ENCODE results near the gene PRG3.

Gene PRG3

DNA sequence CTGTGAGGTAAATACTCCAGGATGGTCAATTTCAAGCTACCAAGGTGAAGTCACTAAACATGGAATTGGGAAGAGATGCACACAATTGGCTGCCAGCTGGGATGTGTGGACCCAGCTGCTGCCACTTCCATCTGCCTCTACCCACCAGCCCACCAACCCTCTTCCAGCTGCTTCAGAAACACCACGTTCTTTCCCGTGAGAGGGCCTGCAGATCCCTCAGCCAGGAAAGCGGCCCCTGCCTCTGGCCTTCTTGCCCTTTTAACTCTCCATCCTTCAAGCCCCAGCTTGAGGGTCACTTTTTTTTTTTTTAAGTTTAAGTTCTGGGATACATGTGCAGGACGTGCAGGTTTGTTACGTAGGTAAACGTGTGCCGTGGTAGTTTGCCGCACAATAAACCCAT lies 20.0 kb downstream of the PRG3 start:
- 94% methylated on average over 4 of the region's 8 CpGs for WGBS (ENCODE audit: insufficient coverage)
- ChIA-PET POLR2A (no interaction called here), CTCF (interaction anchor here (0.9 to 2.0 kb wide), 6 partner anchors 9 to 93 kb away, joined by 3 to 6 read pairs (median 4); no protein-coding TSS in a partner anchor)
- H3K27me3 ChIP-seq (replicated peaks in 2 of 5; ENCODE audit: control insufficient read depth in 4 of 5, insufficient read depth in 5 of 5, low read length in 4 of 5): no peaks in the 10 kb centered on the region
- peaks cover 7 to 52% (median 24%) of the 10 kb centered on the region in 4 experiments for H3K4me1 ChIP-seq (ENCODE audit: control extremely low read depth in 1 of 4, control insufficient read depth in 4 of 4, insufficient read depth in 4 of 4, low read length in 3 of 4)
- H3K4me3 ChIP-seq (ENCODE audit: control insufficient read depth in 1 of 7, extremely low read depth in 1 of 7, insufficient read depth in 4 of 7, low read depth in 2 of 7, low read length in 6 of 7): no peak overlapping the region
- no peak overlapping the region for H3K27ac ChIP-seq (ENCODE audit: insufficient read depth in 1 of 2, low read depth in 1 of 2, low read length in 2 of 2, poor library complexity in 1 of 2, severe bottlenecking in 2 of 2)
- no peaks in the 10 kb centered on the region for H3K36me3 ChIP-seq (ENCODE audit: control insufficient read depth in 4 of 4, insufficient read depth in 4 of 4, low read length in 3 of 4)
- no peak for DNase-seq
- no peaks in the 10 kb centered on the region for H3K9me3 ChIP-seq (ENCODE audit: control extremely low read depth in 1 of 5, control insufficient read depth in 4 of 5, insufficient read depth in 2 of 5, low read depth in 1 of 5, low read length in 4 of 5)

DNA sequence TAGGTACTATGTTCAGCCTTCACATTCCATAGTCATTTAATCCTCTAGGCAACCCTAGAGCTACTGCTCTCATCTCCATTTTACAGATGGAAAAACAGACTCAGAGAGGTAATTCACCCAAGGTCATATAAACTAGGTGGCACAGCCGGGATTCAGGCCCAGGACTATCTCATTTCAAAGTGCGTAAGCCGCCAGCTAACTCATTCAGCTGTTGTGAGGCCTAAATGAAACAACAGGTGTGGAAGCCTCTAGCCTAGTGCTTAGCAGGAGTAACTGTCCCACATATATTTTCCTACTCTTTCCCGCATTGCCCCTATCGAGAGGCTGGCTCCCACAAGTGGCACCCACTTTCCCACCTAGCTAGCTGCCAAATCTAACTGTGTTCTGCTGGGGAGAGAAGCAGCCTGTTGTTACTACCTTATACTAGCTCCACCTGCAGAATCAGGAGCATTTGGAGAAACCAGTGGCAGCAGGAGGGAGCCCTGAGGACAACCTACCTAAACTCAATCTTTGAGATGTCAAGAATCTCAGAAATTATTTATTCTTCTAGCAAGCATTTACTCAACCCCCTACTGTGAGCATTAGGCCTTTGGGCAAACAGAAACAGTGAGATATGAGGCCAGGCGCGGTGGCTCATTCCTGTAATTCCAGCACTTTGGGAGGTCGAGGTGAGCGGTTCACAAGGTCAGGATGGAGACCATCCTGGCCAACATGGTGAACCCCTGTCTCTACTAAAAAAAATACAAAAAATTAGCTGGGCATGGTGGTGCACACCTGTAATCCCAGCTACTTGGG lies 20.9 kb downstream of the PRG3 start:
- H3K4me1 ChIP-seq (ENCODE audit: control extremely low read depth in 1 of 4, control insufficient read depth in 4 of 4, insufficient read depth in 4 of 4, low read length in 3 of 4): peaks cover 13 to 52% (median 33%) of the 10 kb centered on the region in 4 experiments
- ChIA-PET CTCF (interaction anchor here (1.1 to 2.0 kb wide), 5 partner anchors 10 to 83 kb away, joined by 4 to 6 read pairs (median 4); no protein-coding TSS in a partner anchor), POLR2A (no interaction called here)
- no peak for DNase-seq
- no peaks in the 10 kb centered on the region for H3K9me3 ChIP-seq (ENCODE audit: control extremely low read depth in 1 of 5, control insufficient read depth in 4 of 5, insufficient read depth in 2 of 5, low read depth in 1 of 5, low read length in 4 of 5)
- no peaks in the 10 kb centered on the region for H3K36me3 ChIP-seq (ENCODE audit: control insufficient read depth in 4 of 4, insufficient read depth in 4 of 4, low read length in 3 of 4)
- 98% methylated on average over 8 of the region's 9 CpGs for WGBS (ENCODE audit: insufficient coverage)
- no peak overlapping the region for H3K4me3 ChIP-seq (ENCODE audit: control insufficient read depth in 1 of 7, extremely low read depth in 1 of 7, insufficient read depth in 4 of 7, low read depth in 2 of 7, low read length in 6 of 7)
- no peaks in the 10 kb centered on the region for H3K27me3 ChIP-seq (replicated peaks in 2 of 5; ENCODE audit: control insufficient read depth in 4 of 5, insufficient read depth in 5 of 5, low read length in 4 of 5)
- no peak overlapping the region for H3K27ac ChIP-seq (ENCODE audit: insufficient read depth in 1 of 2, low read depth in 1 of 2, low read length in 2 of 2, poor library complexity in 1 of 2, severe bottlenecking in 2 of 2)

DNA sequence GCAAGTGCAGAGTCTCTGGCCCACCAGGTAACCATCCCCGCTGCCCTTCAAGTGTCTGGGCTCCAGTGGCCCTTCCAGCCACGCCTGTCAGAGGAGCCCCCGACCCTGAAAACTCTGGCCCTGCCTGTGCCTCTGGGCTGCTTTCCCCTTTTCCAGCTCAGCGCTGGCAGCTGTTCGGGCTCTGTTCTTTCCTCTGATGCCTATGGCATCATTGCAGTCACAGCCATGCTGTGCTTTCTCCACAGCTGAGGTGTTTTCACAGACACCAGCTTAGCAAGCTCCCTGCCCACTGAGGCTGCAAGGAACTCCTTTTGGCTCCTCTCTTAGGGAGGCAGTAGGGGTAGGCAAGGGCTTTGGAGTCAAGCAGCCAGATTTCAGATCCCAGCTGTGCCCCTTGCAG lies 21.6 kb downstream of the PRG3 start:
- WGBS (ENCODE audit: insufficient coverage): 95% methylated on average over 5 of the region's 5 CpGs
- Histone ChIP-seq H3K27ac (ENCODE audit: insufficient read depth in 1 of 2, low read depth in 1 of 2, low read length in 2 of 2, poor library complexity in 1 of 2, severe bottlenecking in 2 of 2) (no peak overlapping the region), H3K4me3 (ENCODE audit: control insufficient read depth in 1 of 7, extremely low read depth in 1 of 7, insufficient read depth in 4 of 7, low read depth in 2 of 7, low read length in 6 of 7) (no peak overlapping the region), H3K4me1 (ENCODE audit: control extremely low read depth in 1 of 4, control insufficient read depth in 4 of 4, insufficient read depth in 4 of 4, low read length in 3 of 4) (peaks cover 16 to 55% (median 40%) of the 10 kb centered on the region in 4 experiments), H3K36me3 (ENCODE audit: control insufficient read depth in 4 of 4, insufficient read depth in 4 of 4, low read length in 3 of 4) (no peaks in the 10 kb centered on the region), H3K27me3 (replicated peaks in 2 of 5; ENCODE audit: control insufficient read depth in 4 of 5, insufficient read depth in 5 of 5, low read length in 4 of 5) (no peaks in the 10 kb centered on the region), H3K9me3 (ENCODE audit: control extremely low read depth in 1 of 5, control insufficient read depth in 4 of 5, insufficient read depth in 2 of 5, low read depth in 1 of 5, low read length in 4 of 5) (no peaks in the 10 kb centered on the region)
- POLR2A ChIA-PET: no interaction called here
- DNase-seq: no peak
- CTCF ChIA-PET: interaction anchor here (1.1 to 2.0 kb wide), 4 partner anchors 9 to 98 kb away, joined by 4 to 6 read pairs (median 6); no protein-coding TSS in a partner anchor

DNA sequence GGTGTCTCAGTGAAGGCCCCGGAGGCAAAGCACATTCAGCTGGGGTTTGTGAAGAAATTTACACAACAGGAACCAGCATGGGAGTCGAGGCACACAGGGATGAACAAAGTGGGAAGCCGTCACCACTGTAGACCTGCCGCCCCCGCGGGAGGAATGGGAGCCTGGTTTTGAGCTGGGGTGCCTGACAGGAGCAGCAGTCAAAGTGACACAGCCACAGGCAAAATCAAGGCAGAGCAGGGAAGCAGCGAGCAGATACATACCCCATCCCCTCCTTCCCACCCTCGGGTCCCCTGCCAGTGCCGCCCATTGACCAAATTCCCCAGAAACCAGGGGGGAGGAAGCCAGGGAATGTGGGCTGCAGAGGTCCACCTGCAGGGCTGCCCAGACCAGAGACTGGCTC lies 22.0 kb downstream of the PRG3 start:
- no peak overlapping the region for H3K4me3 ChIP-seq (ENCODE audit: control insufficient read depth in 1 of 7, extremely low read depth in 1 of 7, insufficient read depth in 4 of 7, low read depth in 2 of 7, low read length in 6 of 7)
- H3K27ac ChIP-seq (ENCODE audit: insufficient read depth in 1 of 2, low read depth in 1 of 2, low read length in 2 of 2, poor library complexity in 1 of 2, severe bottlenecking in 2 of 2): no peak overlapping the region
- POLR2A ChIA-PET: no interaction called here
- no peaks in the 10 kb centered on the region for H3K9me3 ChIP-seq (ENCODE audit: control extremely low read depth in 1 of 5, control insufficient read depth in 4 of 5, insufficient read depth in 2 of 5, low read depth in 1 of 5, low read length in 4 of 5)
- 94% methylated on average over 8 of the region's 9 CpGs for WGBS (ENCODE audit: insufficient coverage)
- no peak for DNase-seq
- CTCF ChIA-PET: interaction anchor here (1.1 to 1.6 kb wide), 4 partner anchors 9 to 99 kb away, joined by 4 to 6 read pairs (median 4); partner anchors contain the start of gene PRG3
- peaks cover 18 to 59% (median 44%) of the 10 kb centered on the region in 4 experiments for H3K4me1 ChIP-seq (ENCODE audit: control extremely low read depth in 1 of 4, control insufficient read depth in 4 of 4, insufficient read depth in 4 of 4, low read length in 3 of 4)
- no peaks in the 10 kb centered on the region for H3K27me3 ChIP-seq (replicated peaks in 2 of 5; ENCODE audit: control insufficient read depth in 4 of 5, insufficient read depth in 5 of 5, low read length in 4 of 5)
- H3K36me3 ChIP-seq (ENCODE audit: control insufficient read depth in 4 of 4, insufficient read depth in 4 of 4, low read length in 3 of 4): no peaks in the 10 kb centered on the region

- POLR2A ChIA-PET: no interaction called here
- 56% methylated on average over 4 of the region's 9 CpGs for WGBS (ENCODE audit: insufficient coverage)
Measured at GRCh38 chr11:57358543-57358961, 22.4 kb downstream of the PRG3 start.

DNA sequence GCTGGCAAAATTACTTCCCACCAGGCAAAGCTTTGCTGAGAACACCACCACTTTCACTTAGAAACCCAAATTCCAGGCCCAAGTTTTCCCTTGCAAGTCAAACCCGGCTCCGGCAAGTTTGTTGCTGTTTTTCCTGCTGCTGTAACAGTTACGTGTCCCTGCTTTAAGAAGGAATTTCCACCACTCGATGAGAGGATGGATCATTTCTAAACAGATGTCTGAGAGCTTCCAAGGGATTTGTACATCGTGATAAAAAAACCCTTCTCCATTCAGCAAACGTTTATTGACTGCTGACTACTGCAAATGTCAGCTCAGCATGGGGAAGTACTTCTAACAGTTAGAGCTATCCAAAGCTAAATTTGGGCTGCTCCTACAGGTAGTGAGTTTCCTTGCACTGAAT lies 23.1 kb downstream of the PRG3 start:
- WGBS (ENCODE audit: insufficient coverage): 58% methylated on average over 6 of the region's 6 CpGs
- ChIA-PET POLR2A (no interaction called here), CTCF (interaction anchor here (0.8 to 1.6 kb wide), 7 partner anchors 12 to 100 kb away, joined by 3 to 6 read pairs (median 3); partner anchors contain the start of gene PRG3)
- DNase-seq: peak in 2 of 3 donors; percentile 50 to 56
- Histone ChIP-seq H3K27ac (ENCODE audit: insufficient read depth in 1 of 2, low read depth in 1 of 2, low read length in 2 of 2, poor library complexity in 1 of 2, severe bottlenecking in 2 of 2) (no peak overlapping the region), H3K27me3 (replicated peaks in 2 of 5; ENCODE audit: control insufficient read depth in 4 of 5, insufficient read depth in 5 of 5, low read length in 4 of 5) (no peaks in the 10 kb centered on the region), H3K9me3 (ENCODE audit: control extremely low read depth in 1 of 5, control insufficient read depth in 4 of 5, insufficient read depth in 2 of 5, low read depth in 1 of 5, low read length in 4 of 5) (no peaks in the 10 kb centered on the region), H3K4me1 (ENCODE audit: control extremely low read depth in 1 of 4, control insufficient read depth in 4 of 4, insufficient read depth in 4 of 4, low read length in 3 of 4) (peaks cover 26 to 70% (median 56%) of the 10 kb centered on the region in 4 experiments), H3K4me3 (ENCODE audit: control insufficient read depth in 1 of 7, extremely low read depth in 1 of 7, insufficient read depth in 4 of 7, low read depth in 2 of 7, low read length in 6 of 7) (peak overlapping the region in 1 of 7 experiments; percentile 21), H3K36me3 (ENCODE audit: control insufficient read depth in 4 of 4, insufficient read depth in 4 of 4, low read length in 3 of 4) (no peaks in the 10 kb centered on the region)

More at GRCh38 chr11:57358543-57358961, 22.4 kb downstream of the PRG3 start:
- H3K4me1 ChIP-seq (ENCODE audit: control extremely low read depth in 1 of 4, control insufficient read depth in 4 of 4, insufficient read depth in 4 of 4, low read length in 3 of 4): peaks cover 21 to 63% (median 49%) of the 10 kb centered on the region in 4 experiments
- no peak overlapping the region for H3K27ac ChIP-seq (ENCODE audit: insufficient read depth in 1 of 2, low read depth in 1 of 2, low read length in 2 of 2, poor library complexity in 1 of 2, severe bottlenecking in 2 of 2)
- DNase-seq: peak in 2 of 3 donors; percentile 49 to 62
- H3K4me3 ChIP-seq (ENCODE audit: control insufficient read depth in 1 of 7, extremely low read depth in 1 of 7, insufficient read depth in 4 of 7, low read depth in 2 of 7, low read length in 6 of 7): no peak overlapping the region
- H3K9me3 ChIP-seq (ENCODE audit: control extremely low read depth in 1 of 5, control insufficient read depth in 4 of 5, insufficient read depth in 2 of 5, low read depth in 1 of 5, low read length in 4 of 5): no peaks in the 10 kb centered on the region
- CTCF ChIA-PET: interaction anchor here (1.1 to 1.6 kb wide), 4 partner anchors 22 to 99 kb away, joined by 4 to 6 read pairs (median 4); partner anchors contain the start of gene PRG3
- H3K27me3 ChIP-seq (replicated peaks in 2 of 5; ENCODE audit: control insufficient read depth in 4 of 5, insufficient read depth in 5 of 5, low read length in 4 of 5): no peaks in the 10 kb centered on the region
- H3K36me3 ChIP-seq (ENCODE audit: control insufficient read depth in 4 of 4, insufficient read depth in 4 of 4, low read length in 3 of 4): no peaks in the 10 kb centered on the region

DNA sequence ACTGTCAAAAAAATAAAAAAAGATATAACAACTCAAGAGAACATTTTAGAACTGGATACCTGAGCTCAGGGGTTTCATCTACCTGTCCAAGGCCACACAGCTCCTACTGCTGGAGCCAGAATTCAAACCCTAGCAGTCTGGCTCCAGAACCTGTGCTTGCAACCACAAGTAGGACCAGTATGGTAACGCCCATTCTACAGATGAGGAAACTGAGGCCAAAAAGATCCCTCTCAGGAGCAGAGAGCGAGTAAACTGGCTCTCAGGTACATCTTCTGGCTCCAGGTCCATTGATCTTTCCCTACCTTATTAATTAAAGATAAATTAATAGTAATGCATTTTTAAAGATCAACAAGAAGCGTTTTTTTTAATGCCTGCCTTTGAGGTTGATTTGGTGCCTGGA lies 23.6 kb downstream of the PRG3 start:
- CTCF ChIA-PET: interaction anchor here (0.8 to 1.5 kb wide), 7 partner anchors 11 to 119 kb away, joined by 3 to 4 read pairs (median 3); no protein-coding TSS in a partner anchor
- H3K9me3 ChIP-seq (ENCODE audit: control extremely low read depth in 1 of 5, control insufficient read depth in 4 of 5, insufficient read depth in 2 of 5, low read depth in 1 of 5, low read length in 4 of 5): no peaks in the 10 kb centered on the region
- H3K27ac ChIP-seq (ENCODE audit: insufficient read depth in 1 of 2, low read depth in 1 of 2, low read length in 2 of 2, poor library complexity in 1 of 2, severe bottlenecking in 2 of 2): no peak overlapping the region
- no peaks in the 10 kb centered on the region for H3K27me3 ChIP-seq (replicated peaks in 2 of 5; ENCODE audit: control insufficient read depth in 4 of 5, insufficient read depth in 5 of 5, low read length in 4 of 5)
- no peak for DNase-seq
- no peak overlapping the region for H3K4me3 ChIP-seq (ENCODE audit: control insufficient read depth in 1 of 7, extremely low read depth in 1 of 7, insufficient read depth in 4 of 7, low read depth in 2 of 7, low read length in 6 of 7)
- POLR2A ChIA-PET: no interaction called here
- 67% methylated on average over 1 of the region's 3 CpGs for WGBS (ENCODE audit: insufficient coverage)
- H3K4me1 ChIP-seq (ENCODE audit: control extremely low read depth in 1 of 4, control insufficient read depth in 4 of 4, insufficient read depth in 4 of 4, low read length in 3 of 4): peaks cover 26 to 74% (median 60%) of the 10 kb centered on the region in 4 experiments
- H3K36me3 ChIP-seq (ENCODE audit: control insufficient read depth in 4 of 4, insufficient read depth in 4 of 4, low read length in 3 of 4): no peaks in the 10 kb centered on the region

All from common myeloid progenitor, CD34-positive (primary cell).